Measurements from ENCODE around the gene EXOC3L4. TPM values are rescaled to one million over a fixed set of nuclear protein-coding genes. Genes with fewer than 3 reads are reported as not detected.
A peak's percentile ranks its signal among the peaks of the same experiment; 100 is the strongest.

EXOC3L4 gene
- total and polyA plus RNA-seq, 9 of the 15 experiments (the other 6 are each of a cell fraction or from before 2014, with no cell fraction given): 0.10 to 6.7 (median 0.98) TPM; not detected in 1

- TF ChIP-seq RBBP5 (IDR thresholded peaks at IDR 0.05; ENCODE audit: borderline replicate concordance, insufficient read depth, low read length, poor library complexity, severe bottlenecking): no peak
- no peak for TF ChIP-seq HMGXB4 (CRISPR knock-in tag; IDR thresholded peaks at IDR 0.05)
- TF ChIP-seq ETV5 (CRISPR knock-in tag; IDR thresholded peaks at IDR 0.05; ENCODE audit: low read depth): 0 out of 2 replicates have a peak, but pooled peaks have one; percentile 29
- TF ChIP-seq E2F5 (CRISPR knock-in tag; IDR thresholded peaks at IDR 0.05): no peak
- peak in 1 of 2 experiments; percentile 68 for TF ChIP-seq AFF1 (IDR thresholded peaks at IDR 0.05; ENCODE audit: low read depth in 1 of 2, partially characterized antibody in 2 of 2)
- TF ChIP-seq ZNF407 (IDR thresholded peaks at IDR 0.05; ENCODE audit: low read depth): peak; percentile 41; the same call in 1 of the 2 replicates
- no peak for TF ChIP-seq KDM1A (IDR thresholded peaks at IDR 0.05)
- TF ChIP-seq ZNF12 (CRISPR knock-in tag; IDR thresholded peaks at IDR 0.05): no peak
Measured at GRCh38 chr14:103104654-103105452, 10.3 kb downstream of the EXOC3L4 start (continued).
